Measurements from ENCODE around the gene RBMS1. TPM values are rescaled to one million over a fixed set of nuclear protein-coding genes. Genes with fewer than 3 reads are reported as not detected.
A peak's percentile ranks its signal among the peaks of the same experiment; 100 is the strongest.

RBMS1 gene
- total and polyA plus RNA-seq, 2 experiments from 2014 or later = 55.5 to 94.8 TPM

- DNase-seq (ENCODE audit: low spot score) (no peak), ATAC-seq (no peak)
- Mint-ChIP-seq H3K4me1 (no peaks in the 10 kb centered on the region; the same call in 2 of the 3 replicates), H3K27ac (no peak overlapping the region), H3K9me3 (no peaks in the 10 kb centered on the region), H3K27me3 (ENCODE audit: insufficient read depth, low read depth, poor library complexity) (no peaks in the 10 kb centered on the region), H3K4me3 (no peak overlapping the region), H3K36me3 (ENCODE audit: low read depth) (no peaks in the 10 kb centered on the region)
- Histone ChIP-seq H3K27ac (ENCODE audit: low read depth) (no peak overlapping the region), H3K4me3 (no peak overlapping the region), H3K4me2 (no peak overlapping the region), H3K36me3 (ENCODE audit: insufficient read depth) (no peaks in the 10 kb centered on the region), H3K27me3 (ENCODE audit: insufficient read depth) (no peaks in the 10 kb centered on the region), H3K9me2 (ENCODE audit: insufficient read depth) (0 out of 2 replicates have a peak, but pooled peaks cover under 1% of the 10 kb centered on the region), H4K20me1 (replicated peaks; ENCODE audit: insufficient read depth) (no peaks in the 10 kb centered on the region), H3K4me1 (ENCODE audit: insufficient read depth) (no peaks in the 10 kb centered on the region; the same call in 1 of the 2 replicates), H2AFZ (0 out of 2 replicates have a peak overlapping the region, but pooled peaks have one; percentile 34), H3K79me2 (replicated peaks; ENCODE audit: insufficient read depth) (no peaks in the 10 kb centered on the region), H3F3A (replicated peaks; ENCODE audit: low read depth) (no peaks in the 10 kb centered on the region)
- TF ChIP-seq ZNF462 (CRISPR knock-in tag; IDR thresholded peaks at IDR 0.05) = no peak
- TF ChIP-seq POLR2AphosphoS5 (IDR thresholded peaks at IDR 0.05; ENCODE audit: low read depth) = no peak
- no peak for TF ChIP-seq CREB1 (CRISPR knock-in tag; IDR thresholded peaks at IDR 0.05; ENCODE audit: low read depth)
- TF ChIP-seq NANOG (IDR thresholded peaks at IDR 0.05; ENCODE audit: borderline replicate concordance) = no peak
- TF ChIP-seq, protein P1, sequence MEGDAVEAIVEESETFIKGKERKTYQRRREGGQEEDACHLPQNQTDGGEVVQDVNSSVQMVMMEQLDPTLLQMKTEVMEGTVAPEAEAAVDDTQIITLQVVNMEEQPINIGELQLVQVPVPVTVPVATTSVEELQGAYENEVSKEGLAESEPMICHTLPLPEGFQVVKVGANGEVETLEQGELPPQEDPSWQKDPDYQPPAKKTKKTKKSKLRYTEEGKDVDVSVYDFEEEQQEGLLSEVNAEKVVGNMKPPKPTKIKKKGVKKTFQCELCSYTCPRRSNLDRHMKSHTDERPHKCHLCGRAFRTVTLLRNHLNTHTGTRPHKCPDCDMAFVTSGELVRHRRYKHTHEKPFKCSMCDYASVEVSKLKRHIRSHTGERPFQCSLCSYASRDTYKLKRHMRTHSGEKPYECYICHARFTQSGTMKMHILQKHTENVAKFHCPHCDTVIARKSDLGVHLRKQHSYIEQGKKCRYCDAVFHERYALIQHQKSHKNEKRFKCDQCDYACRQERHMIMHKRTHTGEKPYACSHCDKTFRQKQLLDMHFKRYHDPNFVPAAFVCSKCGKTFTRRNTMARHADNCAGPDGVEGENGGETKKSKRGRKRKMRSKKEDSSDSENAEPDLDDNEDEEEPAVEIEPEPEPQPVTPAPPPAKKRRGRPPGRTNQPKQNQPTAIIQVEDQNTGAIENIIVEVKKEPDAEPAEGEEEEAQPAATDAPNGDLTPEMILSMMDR (conservative IDR thresholded peaks at IDR 0.05; ENCODE audit: low read depth in 2 of 2) = no peak
- TF ChIP-seq, protein P2, sequence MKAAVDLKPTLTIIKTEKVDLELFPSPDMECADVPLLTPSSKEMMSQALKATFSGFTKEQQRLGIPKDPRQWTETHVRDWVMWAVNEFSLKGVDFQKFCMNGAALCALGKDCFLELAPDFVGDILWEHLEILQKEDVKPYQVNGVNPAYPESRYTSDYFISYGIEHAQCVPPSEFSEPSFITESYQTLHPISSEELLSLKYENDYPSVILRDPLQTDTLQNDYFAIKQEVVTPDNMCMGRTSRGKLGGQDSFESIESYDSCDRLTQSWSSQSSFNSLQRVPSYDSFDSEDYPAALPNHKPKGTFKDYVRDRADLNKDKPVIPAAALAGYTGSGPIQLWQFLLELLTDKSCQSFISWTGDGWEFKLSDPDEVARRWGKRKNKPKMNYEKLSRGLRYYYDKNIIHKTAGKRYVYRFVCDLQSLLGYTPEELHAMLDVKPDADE (IDR thresholded peaks at IDR 0.05) = no peak
- no peak for TF ChIP-seq ZNF331 (CRISPR knock-in tag; IDR thresholded peaks at IDR 0.05; ENCODE audit: low read depth)
- no peak for TF ChIP-seq REST (IDR thresholded peaks at IDR 0.05; ENCODE audit: unreplicated experiment)
- no peak for TF ChIP-seq ZNF114 (CRISPR knock-in tag; IDR thresholded peaks at IDR 0.05)
- TF ChIP-seq STAT1 (IDR thresholded peaks at IDR 0.05; ENCODE audit: unreplicated experiment) = no peak
- no peak for TF ChIP-seq EZH2 (IDR thresholded peaks at IDR 0.05; ENCODE audit: low read depth, unreplicated experiment)
- no peak for TF ChIP-seq JUNB (IDR thresholded peaks at IDR 0.05; ENCODE audit: unreplicated experiment)
- TF ChIP-seq EZH2phosphoT487 (IDR thresholded peaks at IDR 0.05; ENCODE audit: unreplicated experiment) = no peak
These were observed 13.4 kb upstream of the RBMS1 start for GRCh38 chr2:160507046-160507407.

Data from GM23338 (cell line).